ENCODE measurements around the gene GJD4. TPM values are rescaled to one million over a fixed set of nuclear protein-coding genes. Genes with fewer than 3 reads are reported as not detected.

GJD4 gene
- total RNA-seq, 1 donor from 2014 or later, result not detected

DNA sequence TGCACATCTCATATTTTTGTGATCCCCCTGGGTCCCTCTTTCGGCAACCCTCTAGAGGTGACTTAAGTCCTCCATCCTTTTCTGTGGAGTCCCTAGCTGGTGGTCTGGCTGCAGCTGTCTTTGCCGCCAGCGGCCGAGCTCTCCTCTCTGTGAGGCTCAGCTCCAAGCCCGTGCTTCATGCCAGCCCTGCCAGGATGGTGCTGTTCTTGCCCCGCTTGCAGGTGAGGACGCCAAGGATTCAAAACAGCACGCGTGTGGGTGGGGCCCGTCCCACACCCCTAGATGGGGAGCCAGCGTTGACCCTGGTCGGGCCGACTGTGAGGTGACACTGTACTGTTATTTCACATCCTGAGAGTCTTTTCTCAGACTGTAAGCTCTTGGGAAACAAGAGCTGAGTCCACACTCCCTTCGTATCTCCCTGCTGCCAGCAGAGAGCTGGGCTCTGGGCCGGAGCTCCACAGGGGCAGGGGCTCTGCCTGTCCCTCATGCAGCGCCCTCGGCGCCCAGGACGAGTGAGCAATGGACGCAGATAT is 36.6 kb upstream of the GJD4 start:
- H3K36me3 Mint-ChIP-seq (ENCODE audit: low read depth), result peaks cover 65% of the 10 kb centered on the region
- ATAC-seq (ENCODE audit: low read depth), result no peak

DNA sequence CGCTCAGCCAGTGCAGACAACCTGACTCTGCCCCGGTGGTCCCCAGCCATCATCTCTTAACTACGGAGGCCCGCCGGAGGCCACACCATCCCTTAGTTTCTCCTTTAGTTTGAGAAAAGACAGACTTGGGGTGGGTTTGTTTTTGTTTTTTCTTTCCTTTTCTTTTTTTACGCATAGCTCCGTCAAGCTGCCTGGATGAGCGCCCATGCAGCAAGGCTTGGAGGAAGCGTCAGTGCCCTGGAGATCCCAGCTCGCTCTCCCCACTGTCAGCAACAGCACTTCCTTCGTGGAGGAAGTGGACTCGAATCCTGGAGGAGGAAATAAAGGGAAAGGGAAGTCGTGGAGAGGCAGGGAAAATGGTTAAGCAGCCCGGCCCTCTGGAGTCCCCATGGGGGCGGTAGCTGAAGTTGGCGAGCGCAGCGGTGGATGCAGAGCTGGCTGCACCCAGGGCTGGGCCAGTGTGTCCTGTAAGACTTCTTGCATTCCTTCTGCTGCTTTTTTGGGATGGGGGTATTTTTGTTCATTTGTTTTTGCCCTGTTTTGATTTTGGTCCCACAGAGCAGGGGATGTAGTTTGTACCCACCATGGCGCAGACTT is 35.9 kb upstream of the GJD4 start:
- intact Hi-C loops (cut with micrococcal nuclease), result no loop called here
- Mint-ChIP-seq H3K4me3 (no peak overlapping the region), H3K27ac (no peak overlapping the region), H3K4me1 (peaks cover 12% of the 10 kb centered on the region), H3K36me3 (ENCODE audit: low read depth) (peaks cover 70% of the 10 kb centered on the region), H3K27me3 (no peaks in the 10 kb centered on the region), H3K9me3 (no peaks in the 10 kb centered on the region)
- ATAC-seq (ENCODE audit: low read depth) (no peak), DNase-seq (no peak)
- CTCF ChIA-PET, result no interaction called here
- TF ChIP-seq CTCF (IDR thresholded peaks at IDR 0.05), result no peak
- POLR2A ChIA-PET, result no interaction called here

More for the DNA sequence above, 36.6 kb upstream of the GJD4 start:
- no peak for DNase-seq
- CTCF ChIA-PET, result no interaction called here
- H3K4me1 Mint-ChIP-seq, result peaks cover 13% of the 10 kb centered on the region
- intact Hi-C loops (cut with micrococcal nuclease), result no loop called here
- no peaks in the 10 kb centered on the region for H3K9me3 Mint-ChIP-seq
- no peak overlapping the region for H3K4me3 Mint-ChIP-seq
- no peak for TF ChIP-seq CTCF (IDR thresholded peaks at IDR 0.05)
- POLR2A ChIA-PET, result no interaction called here
- H3K27ac Mint-ChIP-seq, result no peak overlapping the region
- no peaks in the 10 kb centered on the region for H3K27me3 Mint-ChIP-seq

DNA sequence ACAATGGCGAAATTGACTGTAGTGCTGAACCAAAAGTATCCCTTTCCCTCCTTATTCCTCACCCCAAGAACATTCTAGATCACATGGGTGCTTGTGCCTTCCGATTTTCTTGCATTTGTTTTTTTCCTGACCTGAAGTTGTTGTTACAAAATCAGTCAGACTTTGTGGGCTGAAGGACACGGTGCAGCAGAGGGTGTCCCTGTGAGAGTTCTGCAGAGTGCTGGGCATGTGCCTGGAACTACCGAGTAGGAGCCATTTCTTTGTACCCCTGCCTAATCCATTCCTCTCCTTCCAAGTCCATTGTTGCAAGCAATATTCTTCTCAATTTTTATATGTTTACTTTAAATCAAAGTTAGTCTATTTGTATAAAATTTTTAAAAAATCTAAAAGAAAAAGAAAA is 35.3 kb upstream of the GJD4 start:
- ATAC-seq (ENCODE audit: low read depth) (no peak), DNase-seq (no peak)
- intact Hi-C loops (cut with micrococcal nuclease), result no loop called here
- Mint-ChIP-seq H3K27me3 (no peaks in the 10 kb centered on the region), H3K9me3 (no peaks in the 10 kb centered on the region), H3K36me3 (ENCODE audit: low read depth) (peaks cover 76% of the 10 kb centered on the region), H3K4me1 (peaks cover 6% of the 10 kb centered on the region), H3K4me3 (no peak overlapping the region), H3K27ac (no peak overlapping the region)
- TF ChIP-seq CTCF (IDR thresholded peaks at IDR 0.05), result no peak
- CTCF ChIA-PET, result no interaction called here
- POLR2A ChIA-PET, result no interaction called here

GRCh38 chr10:35570397-35570796 is 34.7 kb upstream of the GJD4 start:
- intact Hi-C loops (cut with micrococcal nuclease), result no loop called here
- Mint-ChIP-seq H3K36me3 (ENCODE audit: low read depth) (peaks cover 75% of the 10 kb centered on the region), H3K9me3 (no peaks in the 10 kb centered on the region), H3K4me1 (peaks cover 4% of the 10 kb centered on the region), H3K4me3 (no peak overlapping the region), H3K27me3 (no peaks in the 10 kb centered on the region), H3K27ac (no peak overlapping the region)
- ChIA-PET CTCF (no interaction called here), POLR2A (no interaction called here)
- TF ChIP-seq CTCF (IDR thresholded peaks at IDR 0.05), result no peak
- ATAC-seq (ENCODE audit: low read depth), result no peak
- DNase-seq, result no peak

DNA sequence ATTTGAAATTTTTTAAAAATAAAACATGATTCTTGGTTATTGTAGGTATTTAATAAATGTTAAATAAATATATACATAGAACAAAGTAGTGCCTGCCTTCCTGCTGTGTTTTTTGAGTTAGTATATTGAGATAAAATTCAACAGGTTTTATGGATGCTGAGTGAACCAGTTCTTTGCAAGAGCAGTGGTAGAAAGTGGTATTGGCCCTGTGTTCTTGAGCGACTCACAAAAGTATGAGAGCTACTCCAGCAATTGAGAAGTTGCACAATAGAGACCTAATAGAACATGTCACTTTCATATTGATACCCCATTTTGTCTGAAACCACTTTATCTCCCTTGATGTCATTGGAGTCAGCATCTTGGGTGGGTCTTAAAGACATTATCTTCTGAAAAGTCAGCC is 32.6 kb upstream of the GJD4 start:
- TF ChIP-seq CTCF (IDR thresholded peaks at IDR 0.05), result no peak
- H3K4me3 Mint-ChIP-seq, result no peak overlapping the region
- H3K36me3 Mint-ChIP-seq (ENCODE audit: low read depth), result peaks cover 58% of the 10 kb centered on the region
- ChIA-PET POLR2A (no interaction called here), CTCF (no interaction called here)
- ATAC-seq (ENCODE audit: low read depth) (no peak), DNase-seq (no peak)
- no peaks in the 10 kb centered on the region for H3K27me3 Mint-ChIP-seq
- no peaks in the 10 kb centered on the region for H3K4me1 Mint-ChIP-seq
- no peak overlapping the region for H3K27ac Mint-ChIP-seq
- intact Hi-C loops (cut with micrococcal nuclease), result no loop called here
- H3K9me3 Mint-ChIP-seq, result no peaks in the 10 kb centered on the region

Data from activated B cell treated with CpG ODN at 0.5 μM for 24 hours (primary cell).